Peyer's patch (tissue), 4 donors: ENCODE measurements around the gene HSD11B2.

Experiments
- POLR2A ChIP-seq, 2 donors: fragments of 450-650 bp; IDR thresholded peaks; one replicate each; pipeline ENCODE4 v1.5.1; 2017; ENCODE audit warnings: antibody characterized with exemption in 2 of 2, mild to moderate bottlenecking in 2 of 2, moderate library complexity in 2 of 2
- TF ChIP-seq, protein P1 (sequence below), 6 experiments: fragments of 450-650 bp in 4 of 6; fragments of 200-600 bp in 2 of 6; sonication (generic) in 1 of 6; IDR thresholded peaks; one replicate each; pipeline ENCODE4 v1.5.1; 2017 to 2019; ENCODE audit warnings: antibody characterized with exemption in 6 of 6, mild to moderate bottlenecking in 3 of 6, moderate library complexity in 1 of 6

DNA sequence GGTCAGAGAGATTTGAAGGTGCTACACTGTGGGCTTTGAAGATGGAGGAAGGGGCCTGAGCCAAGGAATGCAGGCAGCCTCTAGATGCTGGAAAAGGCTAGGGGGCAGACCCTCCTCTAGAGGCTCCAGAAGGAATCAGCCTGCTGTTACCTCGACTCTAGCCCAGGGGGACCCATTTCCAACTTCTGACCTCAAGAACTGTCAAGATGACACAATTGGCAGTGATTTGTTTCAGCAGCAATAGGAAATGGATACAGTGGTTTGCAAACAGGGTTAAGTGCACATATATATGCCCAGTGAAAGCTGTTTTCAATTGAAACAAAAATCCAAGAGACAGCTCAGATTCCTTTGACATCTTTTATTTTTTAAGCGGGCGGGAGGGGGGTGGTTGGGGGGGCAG lies 11.0 kb upstream of the HSD11B2 start:
- TF ChIP-seq, protein P1, sequence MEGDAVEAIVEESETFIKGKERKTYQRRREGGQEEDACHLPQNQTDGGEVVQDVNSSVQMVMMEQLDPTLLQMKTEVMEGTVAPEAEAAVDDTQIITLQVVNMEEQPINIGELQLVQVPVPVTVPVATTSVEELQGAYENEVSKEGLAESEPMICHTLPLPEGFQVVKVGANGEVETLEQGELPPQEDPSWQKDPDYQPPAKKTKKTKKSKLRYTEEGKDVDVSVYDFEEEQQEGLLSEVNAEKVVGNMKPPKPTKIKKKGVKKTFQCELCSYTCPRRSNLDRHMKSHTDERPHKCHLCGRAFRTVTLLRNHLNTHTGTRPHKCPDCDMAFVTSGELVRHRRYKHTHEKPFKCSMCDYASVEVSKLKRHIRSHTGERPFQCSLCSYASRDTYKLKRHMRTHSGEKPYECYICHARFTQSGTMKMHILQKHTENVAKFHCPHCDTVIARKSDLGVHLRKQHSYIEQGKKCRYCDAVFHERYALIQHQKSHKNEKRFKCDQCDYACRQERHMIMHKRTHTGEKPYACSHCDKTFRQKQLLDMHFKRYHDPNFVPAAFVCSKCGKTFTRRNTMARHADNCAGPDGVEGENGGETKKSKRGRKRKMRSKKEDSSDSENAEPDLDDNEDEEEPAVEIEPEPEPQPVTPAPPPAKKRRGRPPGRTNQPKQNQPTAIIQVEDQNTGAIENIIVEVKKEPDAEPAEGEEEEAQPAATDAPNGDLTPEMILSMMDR (IDR thresholded peaks at IDR 0.05), result no peak
- TF ChIP-seq POLR2A (IDR thresholded peaks at IDR 0.05), result no peak
